HEK293T (cell line): Measurements from ENCODE around the gene SIGLEC11.

Source experiments
- CTCF ChIA-PET: fragments of 350-600 bp; formaldehyde crosslinking; extraction: SDS; loops from one replicate; lab custom pipeline; 2021; ENCODE audit warnings: antibody characterized with exemption, inconsistent platforms; lab: Yijun Ruan, JAX
- POLR2A ChIA-PET: fragments of 350-600 bp; formaldehyde crosslinking; extraction: SDS; loops from one replicate; lab custom pipeline; 2020; ENCODE audit warnings: antibody characterized with exemption, inconsistent platforms; lab: Yijun Ruan, JAX
- DNase-seq: peaks from one replicate; pipeline ENCODE4 v3.0.0; 2012; ENCODE audit warnings: mixed read lengths; ENCODE audit errors: extremely low spot score
- ARNT ChIP-seq: fragments of 450-650 bp; IDR thresholded peaks from 2 replicates; pipeline ENCODE4 v1.6.1; 2017; ENCODE audit warnings: mild to moderate bottlenecking
- BHLHE40 ChIP-seq: fragments of 450-650 bp; IDR thresholded peaks from 2 replicates; pipeline ENCODE4 v1.6.1; 2016; ENCODE audit warnings: mild to moderate bottlenecking, moderate library complexity, borderline replicate concordance
- CTBP1 ChIP-seq: fragments of 450-650 bp; IDR thresholded peaks from 2 replicates; pipeline ENCODE4 v1.6.1; 2016; ENCODE audit warnings: borderline replicate concordance
- ELF4 ChIP-seq: fragments of 450-650 bp; IDR thresholded peaks from 2 replicates; pipeline ENCODE4 v1.6.1; 2017; ENCODE audit warnings: antibody characterized with exemption
- FOXA1 ChIP-seq: fragments of 450-650 bp; IDR thresholded peaks from 2 replicates; pipeline ENCODE4 v1.6.1; 2016; ENCODE audit warnings: mild to moderate bottlenecking
- FOXK2 ChIP-seq: fragments of 450-650 bp; IDR thresholded peaks from 2 replicates; pipeline ENCODE4 v1.6.1; 2016; ENCODE audit warnings: mild to moderate bottlenecking
- FOXM1 ChIP-seq: fragments of 450-650 bp; IDR thresholded peaks from 2 replicates; pipeline ENCODE4 v1.6.1; 2017; ENCODE audit warnings: mild to moderate bottlenecking, borderline replicate concordance
- HDGF ChIP-seq: fragments of 450-650 bp; IDR thresholded peaks from 2 replicates; pipeline ENCODE4 v1.6.1; 2017; ENCODE audit warnings: antibody characterized with exemption, borderline replicate concordance
- L3MBTL2 ChIP-seq: fragments of 450-650 bp; conservative IDR thresholded peaks from 2 replicates; pipeline ENCODE4 v1.6.1; 2016; ENCODE audit warnings: mild to moderate bottlenecking
- LEF1 ChIP-seq: fragments of 450-650 bp; IDR thresholded peaks from 2 replicates; pipeline ENCODE4 v1.6.1; 2017; ENCODE audit warnings: mild to moderate bottlenecking, borderline replicate concordance
- NFRKB ChIP-seq: fragments of 450-650 bp; IDR thresholded peaks from 2 replicates; pipeline ENCODE4 v1.6.1; 2016; ENCODE audit warnings: mild to moderate bottlenecking, moderate library complexity
- SP1 ChIP-seq: fragments of 450-650 bp; IDR thresholded peaks from 2 replicates; pipeline ENCODE4 v1.6.1; 2017
- SUZ12 ChIP-seq: fragments of 450-650 bp; IDR thresholded peaks from 2 replicates; pipeline ENCODE4 v1.6.1; 2016; ENCODE audit warnings: mild to moderate bottlenecking
- TARDBP ChIP-seq: fragments of 450-650 bp; IDR thresholded peaks from 2 replicates; pipeline ENCODE4 v1.6.1; 2016
- ZNF384 ChIP-seq: fragments of 450-650 bp; IDR thresholded peaks from 2 replicates; pipeline ENCODE4 v1.6.1; 2016
- TF ChIP-seq, protein P1 (sequence below): fragments of 450-650 bp; IDR thresholded peaks from 2 replicates; pipeline ENCODE4 v1.6.1; 2016

Gene SIGLEC11

GRCh38 chr19:49997709-49998108, 36.7 kb upstream of the SIGLEC11 start:
- DNase-seq, result peak; percentile 64
- CTCF ChIA-PET, result no interaction called here
- no peak for TF ChIP-seq ELF4
- TF ChIP-seq, protein P1, sequence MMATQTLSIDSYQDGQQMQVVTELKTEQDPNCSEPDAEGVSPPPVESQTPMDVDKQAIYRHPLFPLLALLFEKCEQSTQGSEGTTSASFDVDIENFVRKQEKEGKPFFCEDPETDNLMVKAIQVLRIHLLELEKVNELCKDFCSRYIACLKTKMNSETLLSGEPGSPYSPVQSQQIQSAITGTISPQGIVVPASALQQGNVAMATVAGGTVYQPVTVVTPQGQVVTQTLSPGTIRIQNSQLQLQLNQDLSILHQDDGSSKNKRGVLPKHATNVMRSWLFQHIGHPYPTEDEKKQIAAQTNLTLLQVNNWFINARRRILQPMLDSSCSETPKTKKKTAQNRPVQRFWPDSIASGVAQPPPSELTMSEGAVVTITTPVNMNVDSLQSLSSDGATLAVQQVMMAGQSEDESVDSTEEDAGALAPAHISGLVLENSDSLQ, result no peak
- no peak for TF ChIP-seq HDGF
- TF ChIP-seq NFRKB, result no peak
- no peak for TF ChIP-seq L3MBTL2
- TF ChIP-seq FOXA1, result no peak
- TF ChIP-seq LEF1, result no peak
- TF ChIP-seq ARNT, result no peak
- TF ChIP-seq SUZ12, result no peak
- no peak for TF ChIP-seq CTBP1
- no peak for TF ChIP-seq SP1
- no peak for TF ChIP-seq TARDBP
- TF ChIP-seq FOXM1, result no peak
- no peak for TF ChIP-seq FOXK2
- TF ChIP-seq BHLHE40, result no peak
- TF ChIP-seq ZNF384, result no peak
- POLR2A ChIA-PET, result no interaction called here

DNA sequence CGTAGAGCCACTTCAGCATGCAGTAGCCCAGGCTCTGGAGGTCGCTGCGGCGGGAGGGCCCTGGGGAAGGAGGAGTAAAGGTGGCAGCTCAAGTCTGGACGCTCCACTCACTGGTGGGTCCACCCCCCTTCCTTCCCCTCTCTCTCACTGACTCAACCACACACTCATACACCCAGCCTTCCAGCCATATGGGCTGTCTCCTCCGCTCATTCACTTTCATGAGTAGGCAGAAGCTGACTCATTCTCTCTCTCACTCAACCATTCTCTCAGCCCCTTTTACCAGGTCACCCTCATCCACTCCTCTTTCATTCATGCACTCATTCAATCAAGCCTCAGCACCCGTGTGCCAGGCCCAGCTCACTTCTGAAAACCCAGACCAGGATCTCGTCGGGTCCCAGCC, 27.5 kb upstream of the SIGLEC11 start:
- no peak for DNase-seq
- POLR2A ChIA-PET, result no interaction called here
- CTCF ChIA-PET, result no interaction called here
- TF ChIP-seq, protein P1, result no peak
- no peak for TF ChIP-seq FOXM1
- TF ChIP-seq HDGF, result no peak
- TF ChIP-seq CTBP1, result no peak
- no peak for TF ChIP-seq L3MBTL2
- TF ChIP-seq FOXK2, result no peak
- TF ChIP-seq ZNF384, result no peak
- TF ChIP-seq ARNT, result no peak
- no peak for TF ChIP-seq ELF4

GRCh38 chr19:49988007-49988406, 27.0 kb upstream of the SIGLEC11 start:
- CTCF ChIA-PET, result interaction anchor here (0.7 kb wide), 1 partner anchor 257 kb away, joined by 3 read pairs; no protein-coding TSS in a partner anchor
- DNase-seq, result no peak
- POLR2A ChIA-PET, result no interaction called here
- TF ChIP-seq ELF4 (no peak), FOXA1 (no peak), ZNF384 (no peak), BHLHE40 (no peak), CTBP1 (no peak), HDGF (no peak), FOXM1 (no peak)

GRCh38 chr19:49987159-49987698, 26.3 kb upstream of the SIGLEC11 start:
- ChIA-PET POLR2A (no interaction called here), CTCF (interaction anchor here (0.7 kb wide), 1 partner anchor 256 kb away, joined by 3 read pairs; no protein-coding TSS in a partner anchor)
- TF ChIP-seq SUZ12 (no peak), CTBP1 (0 out of 2 replicates have a peak, but pooled peaks have one; percentile 9), FOXA1 (no peak)
- DNase-seq, result peak; percentile 68

DNA sequence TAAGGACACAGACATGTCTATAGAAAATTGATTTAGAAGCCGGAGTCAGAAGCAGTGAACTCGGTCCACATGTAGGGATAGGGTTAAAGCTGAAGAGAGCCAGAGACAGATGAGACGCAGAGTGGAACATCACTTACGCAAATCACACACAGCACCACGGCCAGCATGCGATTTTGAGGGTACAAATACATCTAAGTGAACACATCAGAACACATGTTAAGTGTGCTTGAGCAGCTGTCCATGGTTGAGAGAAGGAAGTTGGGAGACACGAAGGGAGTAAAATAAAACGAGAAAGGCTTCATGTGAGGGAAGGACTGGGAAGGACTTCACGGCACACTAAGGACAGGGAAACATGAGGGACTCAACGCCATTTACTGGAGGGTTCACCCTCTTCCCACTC, 25.4 kb upstream of the SIGLEC11 start:
- POLR2A ChIA-PET, result interaction anchor here (1.6 kb wide), 1 partner anchor 57 kb away, joined by 5 read pairs; the partner anchor contains the start of gene NUP62
- DNase-seq, result no peak
- CTCF ChIA-PET, result interaction anchor here (1.2 kb wide), 1 partner anchor 64 kb away, joined by 3 read pairs; no protein-coding TSS in a partner anchor
- no peak for TF ChIP-seq SP1
- no peak for TF ChIP-seq HDGF
- no peak for TF ChIP-seq LEF1
- TF ChIP-seq TARDBP, result no peak
- no peak for TF ChIP-seq SUZ12
- no peak for TF ChIP-seq L3MBTL2
- no peak for TF ChIP-seq NFRKB
- no peak for TF ChIP-seq FOXK2
- TF ChIP-seq CTBP1, result no peak
- no peak for TF ChIP-seq BHLHE40

- no peak for TF ChIP-seq SUZ12
- TF ChIP-seq NFRKB, result no peak
- TF ChIP-seq ELF4, result no peak
- no peak for TF ChIP-seq L3MBTL2
- no peak for TF ChIP-seq BHLHE40
- no peak for TF ChIP-seq SP1
- CTCF ChIA-PET, result interaction anchor here (1.2 to 1.6 kb wide), 2 partner anchors 48 to 64 kb away, joined by 3 to 6 read pairs; no protein-coding TSS in a partner anchor
- DNase-seq, result no peak
- POLR2A ChIA-PET, result interaction anchor here (1.6 kb wide), 1 partner anchor 56 kb away, joined by 5 read pairs; the partner anchor contains the start of gene NUP62
These were observed 24.9 kb upstream of the SIGLEC11 start for GRCh38 chr19:49985871-49986270.

DNA sequence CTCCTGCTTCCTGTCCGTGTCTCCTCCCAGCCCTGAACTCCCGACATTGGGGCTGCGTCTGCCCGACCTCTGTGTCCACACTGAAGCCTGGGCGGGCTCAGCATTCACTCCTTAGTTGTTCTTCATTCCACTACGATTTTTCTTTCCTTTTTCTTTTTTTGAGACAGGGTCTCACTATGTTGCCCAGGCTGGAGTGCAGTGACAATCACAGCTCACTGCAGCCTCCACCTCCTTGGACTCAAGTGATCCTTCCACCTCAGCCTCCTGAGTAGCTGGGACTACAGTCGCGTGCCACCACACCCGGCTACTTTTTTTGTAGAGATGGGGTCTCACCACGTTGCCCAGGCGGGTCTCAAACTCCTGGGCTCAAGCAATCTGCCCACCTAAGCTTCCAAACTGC, 23.5 kb upstream of the SIGLEC11 start:
- no peak for DNase-seq

More for the DNA sequence above, 23.5 kb upstream of the SIGLEC11 start:
- TF ChIP-seq FOXM1 (no peak), NFRKB (no peak), HDGF (no peak), L3MBTL2 (no peak), CTBP1 (no peak), BHLHE40 (no peak), TARDBP (no peak), SP1 (no peak), FOXK2 (no peak), ELF4 (no peak), FOXA1 (no peak), ARNT (no peak), LEF1 (no peak), SUZ12 (no peak), ZNF384 (no peak)
- TF ChIP-seq, protein P1, result no peak
- ChIA-PET CTCF (interaction anchor here (1.6 kb wide), 1 partner anchor 47 kb away, joined by 6 read pairs; no protein-coding TSS in a partner anchor), POLR2A (interaction anchor here (1.6 kb wide), 1 partner anchor 55 kb away, joined by 5 read pairs; the partner anchor contains the start of gene NUP62)
